ENCODE data around the gene SORD.
"Not testable (repeated sequence)": the region's sequence is repeated elsewhere in the genome, so short reads cannot be mapped to it uniquely, and the experiment has no call there.

DNA sequence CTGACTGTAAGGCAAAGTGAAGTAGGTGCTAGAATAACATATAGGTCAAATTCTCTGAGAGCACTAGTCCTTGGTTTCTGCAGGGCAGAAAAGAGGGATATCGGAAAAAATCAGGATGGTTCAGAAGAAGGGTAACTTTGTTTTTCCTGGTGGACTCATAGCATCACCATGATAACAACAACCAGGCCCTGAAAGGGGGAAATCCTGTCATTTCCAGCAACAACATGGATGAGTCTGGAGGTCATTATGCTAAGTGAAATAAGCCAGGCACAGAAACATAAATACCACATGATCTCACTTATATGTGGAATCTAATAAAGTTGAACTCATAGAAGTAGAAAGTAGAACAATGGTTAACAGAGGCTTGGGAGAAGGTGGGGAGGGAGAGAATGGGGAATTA, 38.9 kb upstream of the SORD start:
- TF ChIP-seq YY1 (IDR thresholded peaks at IDR 0.05; ENCODE audit: insufficient read depth, insufficient read length); SUZ12 (IDR thresholded peaks at IDR 0.05; ENCODE audit: extremely low read depth, insufficient read depth, insufficient read length): not testable (repeated sequence)

Data from NT2/D1 (cell line).